Neural cell (in vitro differentiated cells): Measurements from ENCODE around the gene FYB1. TPM values are rescaled to one million over a fixed set of nuclear protein-coding genes. Genes with fewer than 3 reads are reported as not detected.

ENCODE experiments used
- H2AFZ ChIP-seq: fragments of 200-600, 300-800 bp; sonication (generic), shearing (Covaris generic); 2 replicates; pipeline ENCODE4 v1.6.0; 2014; ENCODE audit warnings: low read depth, mild to moderate bottlenecking, antibody characterized with exemption, low read length, moderate library complexity
- H3F3A ChIP-seq: fragments of 200-600 bp; shearing (Covaris generic); 2 replicates; pipeline ENCODE4 v1.6.1; 2016; ENCODE audit warnings: mild to moderate bottlenecking, moderate library complexity, mixed read lengths, antibody characterized with exemption, low read length; ENCODE audit not compliant: insufficient read depth, poor library complexity, severe bottlenecking
- H3K27ac ChIP-seq: fragments of 200-600, 300-800 bp; sonication (generic), shearing (Covaris generic); 2 replicates; pipeline ENCODE4 v1.5.1; 2014; ENCODE audit warnings: mild to moderate bottlenecking, low read length, moderate library complexity
- H3K27me3 ChIP-seq: fragments of 300-800, 200-600 bp; sonication (generic), shearing (Covaris generic); 2 replicates; pipeline ENCODE4 v1.6.0; 2014; ENCODE audit warnings: mild to moderate bottlenecking, low read depth, low read length, moderate library complexity; ENCODE audit not compliant: insufficient read depth
- H3K36me3 ChIP-seq: fragments of 300-800, 200-600 bp; sonication (generic), shearing (Covaris generic); 2 replicates; pipeline ENCODE4 v1.5.1; 2014; ENCODE audit warnings: mild to moderate bottlenecking, antibody characterized with exemption, low read length, moderate library complexity; ENCODE audit not compliant: insufficient read depth
- H3K4me2 ChIP-seq: fragments of 300-800, 200-600 bp; sonication (generic), shearing (Covaris generic); 2 replicates; pipeline ENCODE4 v1.6.0; 2014; ENCODE audit warnings: mild to moderate bottlenecking, low read length
- H3K4me3 ChIP-seq: fragments of 300-800, 200-600 bp; sonication (generic), shearing (Covaris generic); 2 replicates; pipeline ENCODE4 v1.5.1; 2014; ENCODE audit warnings: mild to moderate bottlenecking, low read length, moderate library complexity
- H3K79me2 ChIP-seq: fragments of 200-600 bp; shearing (Covaris generic); replicated peaks from 2 replicates; pipeline ENCODE4 v1.6.0; 2014; ENCODE audit warnings: mild to moderate bottlenecking, low read length, moderate library complexity; ENCODE audit not compliant: insufficient read depth
- H3K9ac ChIP-seq: fragments of 300-800, 200-600 bp; sonication (generic), shearing (Covaris generic); 2 replicates; pipeline ENCODE4 v1.6.1; 2016; ENCODE audit warnings: mild to moderate bottlenecking, low read length, mixed read lengths
- H3K9me2 ChIP-seq: fragments of 200-600 bp; shearing (Covaris generic); 2 replicates; pipeline ENCODE4 v1.6.1; 2016; ENCODE audit warnings: mild to moderate bottlenecking, low read length, mixed read lengths; ENCODE audit not compliant: insufficient read depth
- H3K9me3 ChIP-seq: fragments of 200-600, 300-800 bp; sonication (generic), shearing (Covaris generic); 2 replicates; pipeline ENCODE4 v1.6.1; 2016; ENCODE audit warnings: mild to moderate bottlenecking, mixed run types, low read length, moderate library complexity, mixed read lengths
- H4K20me1 ChIP-seq: fragments of 200-600 bp; shearing (Covaris generic); 2 replicates; pipeline ENCODE4 v1.6.1; 2016; ENCODE audit warnings: mild to moderate bottlenecking, mixed run types; ENCODE audit not compliant: insufficient read depth
- EP300 ChIP-seq: fragments of 450-650 bp; conservative IDR thresholded peaks from 2 replicates; pipeline ENCODE4 v1.6.1; 2014; ENCODE audit warnings: antibody characterized with exemption, mild to moderate bottlenecking, moderate library complexity; ENCODE audit not compliant: poor library complexity, severe bottlenecking
- EZH2 ChIP-seq: fragments of 200-600, 300-800 bp; shearing (Covaris generic), sonication (generic); IDR thresholded peaks from 2 replicates; pipeline ENCODE4 v1.6.1; 2014; ENCODE audit warnings: antibody characterized with exemption, low read length, borderline replicate concordance, mild to moderate bottlenecking; ENCODE audit not compliant: insufficient read depth, poor library complexity, severe bottlenecking
- MXI1 ChIP-seq: fragments of 450-650 bp; conservative IDR thresholded peaks from 2 replicates; pipeline ENCODE4 v1.6.1; 2014; ENCODE audit warnings: antibody characterized with exemption, mild to moderate bottlenecking; ENCODE audit not compliant: poor library complexity, severe bottlenecking
- POLR2AphosphoS5 ChIP-seq: IDR thresholded peaks from 2 replicates; pipeline ENCODE4 v1.6.1; 2012
- RAD21 ChIP-seq: fragments of 450-650 bp; conservative IDR thresholded peaks from 2 replicates; pipeline ENCODE4 v1.6.1; 2014; ENCODE audit warnings: antibody characterized with exemption, mild to moderate bottlenecking, moderate library complexity
- REST ChIP-seq: IDR thresholded peaks from 2 replicates; pipeline ENCODE4 v1.6.1; 2012; ENCODE audit warnings: borderline replicate concordance
- SMC3 ChIP-seq: fragments of 450-650 bp; conservative IDR thresholded peaks from 2 replicates; pipeline ENCODE4 v1.6.1; 2014; ENCODE audit warnings: antibody characterized with exemption, mild to moderate bottlenecking, moderate library complexity; ENCODE audit not compliant: poor library complexity
- TAF1 ChIP-seq: IDR thresholded peaks from 2 replicates; pipeline ENCODE4 v1.6.1; 2012; ENCODE audit warnings: low read depth
- polyA plus RNA-seq: library from polyadenylated mRNA; depleted of rRNA; stranded (reverse); fragments of >200 nt; gene quantifications from 2 replicates; pipeline ENCODE4 v1.2.3, GENCODE V29; 2014
- TF ChIP-seq, protein P1 (sequence below): fragments of 450-650 bp; IDR thresholded peaks from 2 replicates; pipeline ENCODE4 v1.5.1; 2014; ENCODE audit warnings: antibody characterized with exemption, mild to moderate bottlenecking, moderate library complexity; ENCODE audit not compliant: poor library complexity, severe bottlenecking

FYB1 gene
- polyA plus RNA-seq, 1 donor from 2014 or later = not detected

DNA sequence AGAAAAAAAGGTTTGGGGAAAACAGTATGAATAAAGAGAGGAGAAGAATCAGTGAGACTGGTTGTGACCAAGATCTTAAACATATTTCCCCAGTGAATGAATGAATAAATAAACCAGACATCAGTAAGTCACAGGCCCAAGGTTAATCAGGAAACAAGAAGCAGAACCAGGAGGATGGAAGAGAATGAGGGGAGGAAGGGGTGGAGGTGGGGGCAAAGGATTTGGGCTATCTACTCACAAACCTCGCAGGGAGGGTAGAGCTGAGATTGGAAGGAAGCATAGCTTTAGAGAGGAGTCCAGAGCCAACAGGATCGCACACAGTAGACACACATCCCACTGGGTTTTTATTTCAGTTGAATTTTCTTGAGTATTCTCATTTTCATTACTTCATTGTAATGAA is 97.4 kb downstream of the FYB1 start:
- Histone ChIP-seq H3K27ac (no peak overlapping the region), H3K9me3 (no peaks in the 10 kb centered on the region), H3K9me2 (no peaks in the 10 kb centered on the region), H3K27me3 (no peaks in the 10 kb centered on the region), H3K79me2 (no peaks in the 10 kb centered on the region), H3K36me3 (no peaks in the 10 kb centered on the region), H3K4me2 (no peak overlapping the region), H2AFZ (no peak overlapping the region), H3K9ac (no peak overlapping the region), H3K4me3 (no peak overlapping the region), H3F3A (no peaks in the 10 kb centered on the region), H4K20me1 (no peaks in the 10 kb centered on the region)
- TF ChIP-seq SMC3 = no peak
- no peak for TF ChIP-seq EP300
- TF ChIP-seq, protein P1, sequence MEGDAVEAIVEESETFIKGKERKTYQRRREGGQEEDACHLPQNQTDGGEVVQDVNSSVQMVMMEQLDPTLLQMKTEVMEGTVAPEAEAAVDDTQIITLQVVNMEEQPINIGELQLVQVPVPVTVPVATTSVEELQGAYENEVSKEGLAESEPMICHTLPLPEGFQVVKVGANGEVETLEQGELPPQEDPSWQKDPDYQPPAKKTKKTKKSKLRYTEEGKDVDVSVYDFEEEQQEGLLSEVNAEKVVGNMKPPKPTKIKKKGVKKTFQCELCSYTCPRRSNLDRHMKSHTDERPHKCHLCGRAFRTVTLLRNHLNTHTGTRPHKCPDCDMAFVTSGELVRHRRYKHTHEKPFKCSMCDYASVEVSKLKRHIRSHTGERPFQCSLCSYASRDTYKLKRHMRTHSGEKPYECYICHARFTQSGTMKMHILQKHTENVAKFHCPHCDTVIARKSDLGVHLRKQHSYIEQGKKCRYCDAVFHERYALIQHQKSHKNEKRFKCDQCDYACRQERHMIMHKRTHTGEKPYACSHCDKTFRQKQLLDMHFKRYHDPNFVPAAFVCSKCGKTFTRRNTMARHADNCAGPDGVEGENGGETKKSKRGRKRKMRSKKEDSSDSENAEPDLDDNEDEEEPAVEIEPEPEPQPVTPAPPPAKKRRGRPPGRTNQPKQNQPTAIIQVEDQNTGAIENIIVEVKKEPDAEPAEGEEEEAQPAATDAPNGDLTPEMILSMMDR = no peak
- no peak for TF ChIP-seq REST
- TF ChIP-seq EZH2 = no peak
- TF ChIP-seq POLR2AphosphoS5 = no peak
- no peak for TF ChIP-seq MXI1
- no peak for TF ChIP-seq TAF1
- TF ChIP-seq RAD21 = no peak

- Histone ChIP-seq H3K79me2 (no peaks in the 10 kb centered on the region), H3K9me3 (no peaks in the 10 kb centered on the region), H3K9ac (no peak overlapping the region), H4K20me1 (no peaks in the 10 kb centered on the region), H3K4me3 (no peak overlapping the region), H3K9me2 (no peaks in the 10 kb centered on the region), H3F3A (no peaks in the 10 kb centered on the region), H3K36me3 (no peaks in the 10 kb centered on the region), H3K4me2 (no peak overlapping the region), H3K27me3 (no peaks in the 10 kb centered on the region), H2AFZ (no peak overlapping the region), H3K27ac (no peak overlapping the region)
- no peak for TF ChIP-seq EP300
Measured at GRCh38 chr5:39121315-39121714, 98.0 kb downstream of the FYB1 start.

GRCh38 chr5:39120052-39120420 is 99.3 kb downstream of the FYB1 start:
- Histone ChIP-seq H3K36me3 (no peaks in the 10 kb centered on the region), H3K4me3 (no peak overlapping the region), H3K9me2 (no peaks in the 10 kb centered on the region), H3F3A (no peaks in the 10 kb centered on the region), H3K9me3 (no peaks in the 10 kb centered on the region), H3K4me2 (no peak overlapping the region), H3K27me3 (no peaks in the 10 kb centered on the region), H2AFZ (no peak overlapping the region), H4K20me1 (no peaks in the 10 kb centered on the region), H3K9ac (no peak overlapping the region), H3K79me2 (no peaks in the 10 kb centered on the region), H3K27ac (no peak overlapping the region)
- no peak for TF ChIP-seq REST
- TF ChIP-seq, protein P1 = no peak
- TF ChIP-seq SMC3 = no peak
- TF ChIP-seq RAD21 = no peak
- TF ChIP-seq MXI1 = no peak
- TF ChIP-seq TAF1 = no peak
- TF ChIP-seq EP300 = no peak
- TF ChIP-seq EZH2 = no peak
- TF ChIP-seq POLR2AphosphoS5 = no peak
